PC-3 (cell line): ENCODE measurements around the gene ADTRP. TPM values are rescaled to one million over a fixed set of nuclear protein-coding genes. Genes with fewer than 3 reads are reported as not detected.

ENCODE experiments used
- ATAC-seq: fragments of 200-7000 bp; cut with Tn5 transposase; 2 replicates; pipeline ENCODE4 v1.9.1; 2020; ENCODE audit warnings: mild to moderate bottlenecking, moderate library complexity
- BruUV-seq: library from RNA; stranded (reverse); fragments of 400-500 nt; replicated peaks from 2 replicates; lab custom pipeline; 2021; lab: Mats Ljungman, UMichigan
- CTCF ChIA-PET: fragments of 300-600 bp; sonication (Branson Sonifier 250); formaldehyde crosslinking; loops from one replicate; lab custom pipeline; 2022; ENCODE audit warnings: antibody characterized with exemption; lab: Charles Lee
- POLR2A ChIA-PET: fragments of 300-600 bp; sonication (Branson Sonifier 250); formaldehyde crosslinking; loops from one replicate; lab custom pipeline; 2022; ENCODE audit warnings: antibody characterized with exemption; ENCODE audit not compliant: unreplicated experiment; lab: Charles Lee
- DNase-seq: peaks from one replicate; pipeline ENCODE4 v3.0.0-alpha.2; 2015
- H2AFZ ChIP-seq: fragments of 300-600 bp; sonication (generic); 2 replicates; pipeline ENCODE4 v1.6.0; 2016; ENCODE audit warnings: antibody characterized with exemption, low read length
- H3F3A ChIP-seq: fragments of 300-600 bp; sonication (generic); one replicate; pipeline ENCODE4 v1.6.0; 2017; ENCODE audit warnings: antibody characterized with exemption, low read length, control low read depth, mild to moderate bottlenecking; ENCODE audit not compliant: unreplicated experiment
- H3K27ac ChIP-seq: fragments of 300-600 bp; sonication (generic); 2 replicates; pipeline ENCODE4 v1.5.1; 2016; ENCODE audit warnings: mild to moderate bottlenecking, low read length
- H3K27me3 ChIP-seq: fragments of 300-600 bp; sonication (generic); 2 replicates; pipeline ENCODE4 v1.6.1; 2016; ENCODE audit warnings: low read length, mixed read lengths
- H3K36me3 ChIP-seq: fragments of 300-600 bp; sonication (generic); 2 replicates; pipeline ENCODE4 v1.6.1; 2016; ENCODE audit warnings: low read depth, mixed run types, low read length, mixed read lengths
- H3K4me1 ChIP-seq: fragments of 300-600 bp; sonication (generic); 2 replicates; pipeline ENCODE4 v1.5.1; 2016; ENCODE audit warnings: low read length; ENCODE audit not compliant: insufficient read depth
- H3K4me2 ChIP-seq: fragments of 300-600 bp; sonication (generic); 2 replicates; pipeline ENCODE4 v1.6.0; 2016; ENCODE audit warnings: low read length
- H3K4me3 ChIP-seq: fragments of 300-600 bp; sonication (generic); 2 replicates; pipeline ENCODE4 v1.5.1; 2016; ENCODE audit warnings: mild to moderate bottlenecking, low read length, mixed read lengths
- H3K79me2 ChIP-seq: fragments of 300-600 bp; sonication (generic); 2 replicates; pipeline ENCODE4 v1.6.1; 2017; ENCODE audit warnings: low read length, mixed read lengths
- H3K9ac ChIP-seq: fragments of 300-600 bp; sonication (generic); 2 replicates; pipeline ENCODE4 v1.6.0; 2016; ENCODE audit warnings: mild to moderate bottlenecking, low read length
- H3K9me2 ChIP-seq: fragments of 300-600 bp; sonication (generic); replicated peaks from 2 replicates; pipeline ENCODE4 v1.6.1; 2016; ENCODE audit warnings: mixed run types, low read length, mixed read lengths
- H3K9me3 ChIP-seq: fragments of 300-600 bp; sonication (generic); 2 replicates; pipeline ENCODE4 v1.6.1; 2016; ENCODE audit warnings: low read length, mixed read lengths
- H4K20me1 ChIP-seq: fragments of 300-600 bp; sonication (generic); 2 replicates; pipeline ENCODE4 v1.6.1; 2016; ENCODE audit warnings: low read length, mixed read lengths
- CTCF ChIP-seq: fragments of 300-600 bp; sonication (generic); conservative IDR thresholded peaks from 2 replicates; pipeline ENCODE4 v1.5.1; 2017; ENCODE audit warnings: antibody characterized with exemption, low read depth, mild to moderate bottlenecking, low read length
- EZH2 ChIP-seq: fragments of 300-600 bp; sonication (generic); IDR thresholded peaks from one replicate; pipeline ENCODE4 v1.6.1; 2017; ENCODE audit warnings: antibody characterized with exemption, mild to moderate bottlenecking, low read length; ENCODE audit not compliant: unreplicated experiment
- EZH2phosphoT487 ChIP-seq: fragments of 300-600 bp; sonication (generic); IDR thresholded peaks from 2 replicates; pipeline ENCODE4 v1.6.1; 2018; ENCODE audit warnings: mild to moderate bottlenecking, antibody characterized with exemption, low read length, borderline replicate concordance
- intact Hi-C: fragments of 100-400 bp; cut with micrococcal nuclease; formaldehyde crosslinking; loops from 2 replicates; pipeline ENCODE4 v1.9.0; 2023
- total RNA-seq: library from RNA; depleted of rRNA; stranded (reverse); fragments of >200 nt; gene quantifications from 2 replicates; pipeline ENCODE4 v1.2.3, GENCODE V29; 2014

ADTRP gene
- total RNA-seq, 1 experiment from 2014 or later = not detected

DNA sequence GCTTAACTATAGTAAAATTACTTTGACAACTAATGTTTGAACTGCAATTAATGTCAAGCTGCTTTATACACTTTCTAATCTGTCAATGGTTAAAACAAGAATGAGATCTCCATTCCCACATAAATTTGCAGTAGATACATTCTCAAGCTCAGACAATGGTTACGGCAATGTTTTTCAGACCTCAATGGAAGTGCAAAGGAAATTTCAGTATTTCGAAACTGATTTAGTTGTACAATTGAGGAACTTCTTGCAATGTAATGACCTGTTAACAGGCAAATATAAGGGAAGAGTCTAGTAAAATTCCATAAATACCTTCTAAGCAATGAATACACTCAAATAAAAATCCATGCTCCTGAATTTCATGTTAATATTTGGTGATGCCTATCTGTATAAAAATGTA lies 94.7 kb downstream of the ADTRP start:
- intact Hi-C loops = loop anchor here (10.0 kb wide), 1 partner anchor 99 kb away; no protein-coding TSS in a partner anchor
- Histone ChIP-seq H3K79me2 (no peaks in the 10 kb centered on the region), H3K9me2 (no peaks in the 10 kb centered on the region), H3K4me3 (no peak overlapping the region), H2AFZ (no peak overlapping the region), H4K20me1 (no peaks in the 10 kb centered on the region), H3K27ac (no peak overlapping the region), H3K9me3 (no peaks in the 10 kb centered on the region), H3K4me2 (no peak overlapping the region), H3K27me3 (no peaks in the 10 kb centered on the region), H3K36me3 (no peaks in the 10 kb centered on the region), H3F3A (peaks cover 7% of the 10 kb centered on the region), H3K9ac (no peak overlapping the region), H3K4me1 (peaks cover 47% of the 10 kb centered on the region)
- POLR2A ChIA-PET = interaction anchor here (0.6 kb wide), 1 partner anchor 240 kb away, joined by 6 read pairs; no protein-coding TSS in a partner anchor
- ATAC-seq (no peak), DNase-seq (no peak)
- TF ChIP-seq EZH2 (no peak), CTCF (no peak), EZH2phosphoT487 (no peak)
- CTCF ChIA-PET = no interaction called here
- no TSS peak for BruUV-seq

DNA sequence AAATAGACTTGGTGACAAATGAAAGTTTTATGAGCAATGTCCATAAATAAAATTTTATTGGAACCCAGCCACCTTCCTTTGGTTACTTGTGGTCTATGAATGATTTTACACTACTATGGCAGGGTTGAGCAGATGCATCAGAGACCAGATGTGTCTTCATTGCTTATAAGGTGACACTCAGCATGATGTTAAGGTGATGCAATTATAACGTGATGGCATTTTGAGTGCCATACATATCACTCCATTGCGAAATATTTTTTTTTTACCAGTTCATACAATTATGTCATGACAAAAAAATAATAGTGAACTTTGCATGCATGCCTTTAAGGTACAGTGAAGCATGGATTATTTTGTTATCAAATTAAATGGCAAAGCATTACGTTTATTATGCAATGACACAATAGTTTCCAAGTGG lies 96.0 kb downstream of the ADTRP start:
- POLR2A ChIA-PET = no interaction called here
- Histone ChIP-seq H3K4me2 (no peak overlapping the region), H4K20me1 (no peaks in the 10 kb centered on the region), H3K9me2 (no peaks in the 10 kb centered on the region), H3K4me1 (peaks cover 47% of the 10 kb centered on the region), H3F3A (peaks cover 7% of the 10 kb centered on the region), H3K9me3 (no peaks in the 10 kb centered on the region), H3K27me3 (no peaks in the 10 kb centered on the region), H3K9ac (no peak overlapping the region), H3K36me3 (no peaks in the 10 kb centered on the region), H3K4me3 (no peak overlapping the region), H3K79me2 (no peaks in the 10 kb centered on the region), H2AFZ (no peak overlapping the region), H3K27ac (no peak overlapping the region)
- TF ChIP-seq EZH2phosphoT487 = no peak
- no peak for TF ChIP-seq EZH2
- no peak for TF ChIP-seq CTCF
- no TSS peak for BruUV-seq
- CTCF ChIA-PET = no interaction called here
- ATAC-seq (peak; percentile 50), DNase-seq (peak; percentile 83)
- intact Hi-C loops = loop anchor here (10.0 kb wide), 1 partner anchor 98 kb away; no protein-coding TSS in a partner anchor

DNA sequence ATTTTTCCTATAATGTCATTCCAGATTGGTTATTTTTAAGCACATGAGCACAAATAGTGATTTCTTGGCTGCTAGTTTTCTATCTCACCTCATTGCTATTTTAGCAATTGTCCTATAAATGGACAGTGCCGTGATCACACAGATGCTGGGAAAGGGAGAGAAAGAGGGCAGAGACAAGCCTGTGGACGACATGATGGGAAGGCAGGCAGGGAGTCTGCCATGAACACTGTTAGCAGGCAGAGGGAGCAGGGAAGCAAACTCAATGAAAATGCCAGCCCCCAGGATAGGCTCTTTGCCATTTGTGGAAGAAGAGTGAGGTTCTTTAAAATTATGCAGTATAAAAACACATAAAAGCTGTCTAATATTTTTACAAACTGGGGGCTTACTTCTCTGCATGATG lies 96.8 kb downstream of the ADTRP start:
- peaks cover 7% of the 10 kb centered on the region for H3F3A ChIP-seq
- CTCF ChIA-PET = no interaction called here
- POLR2A ChIA-PET = no interaction called here

More for the DNA sequence above, 96.8 kb downstream of the ADTRP start:
- Histone ChIP-seq H3K9me3 (no peaks in the 10 kb centered on the region), H3K9me2 (no peaks in the 10 kb centered on the region), H3K36me3 (no peaks in the 10 kb centered on the region), H4K20me1 (no peaks in the 10 kb centered on the region), H3K4me1 (peaks cover 47% of the 10 kb centered on the region), H2AFZ (no peak overlapping the region), H3K79me2 (no peaks in the 10 kb centered on the region), H3K27ac (0 out of 2 replicates have a peak overlapping the region, but pooled peaks have one; percentile 21), H3K9ac (no peak overlapping the region), H3K4me2 (no peak overlapping the region), H3K4me3 (no peak overlapping the region), H3K27me3 (no peaks in the 10 kb centered on the region)
- TF ChIP-seq EZH2 = no peak
- TF ChIP-seq EZH2phosphoT487 = no peak
- intact Hi-C loops = loop anchor here (10.0 kb wide), 1 partner anchor 97 kb away; no protein-coding TSS in a partner anchor
- no peak for ATAC-seq
- DNase-seq = no peak
- BruUV-seq = no TSS peak
